GM23338 (cell line): ENCODE data around the gene DPY19L1.
A peak's percentile ranks its signal among the peaks of the same experiment; 100 is the strongest.
"Not testable (repeated sequence)": the region's sequence is repeated elsewhere in the genome, so short reads cannot be mapped to it uniquely, and the experiment has no call there.

Source experiments
- CTCF ChIP-seq, 2 experiments: fragments of 200-600 bp in 1 of 2; sonication (generic) in 1 of 2; conservative IDR thresholded peaks; 2 replicates each; pipeline versions ENCODE4 v1.5.1 to v1.6.1; 2016 to 2017; ENCODE audit warnings: antibody characterized with exemption in 2 of 2, low read depth in 2 of 2, mild to moderate bottlenecking in 2 of 2, moderate library complexity in 1 of 2
- ZNF331 ChIP-seq: fragments of 250-450 bp; sonication (Bioruptor Pico); IDR thresholded peaks from 2 replicates; pipeline ENCODE4 v1.5.0; 2020; ENCODE audit warnings: low read depth, mild to moderate bottlenecking, moderate library complexity

GRCh38 chr7:35072950-35073827, 35.9 kb upstream of the DPY19L1 start:
- TF ChIP-seq CTCF (conservative IDR thresholded peaks at IDR 0.05; ENCODE audit: low read depth in 2 of 2), result peak; percentile 25 to 41
- TF ChIP-seq ZNF331 (CRISPR knock-in tag), result not testable (repeated sequence)
